Suprapubic skin (tissue), 3 donors: Measurements from ENCODE around the gene EYA2.

Experiments used
- EP300 ChIP-seq: sonication (generic); formaldehyde crosslinking; IDR thresholded peaks from one replicate; pipeline ENCODE4 v1.6.1; 2017; ENCODE audit warnings: antibody characterized with exemption
- TF ChIP-seq, protein P1 (sequence below), 2 donors: fragments of 200-600 bp in 1 of 2; fragments of 450-650 bp in 1 of 2; sonication (generic) in 1 of 2; IDR thresholded peaks; one replicate each; pipeline ENCODE4 v1.5.1; 2016 to 2019; ENCODE audit warnings: antibody characterized with exemption in 2 of 2, mild to moderate bottlenecking in 1 of 2, moderate library complexity in 1 of 2

DNA sequence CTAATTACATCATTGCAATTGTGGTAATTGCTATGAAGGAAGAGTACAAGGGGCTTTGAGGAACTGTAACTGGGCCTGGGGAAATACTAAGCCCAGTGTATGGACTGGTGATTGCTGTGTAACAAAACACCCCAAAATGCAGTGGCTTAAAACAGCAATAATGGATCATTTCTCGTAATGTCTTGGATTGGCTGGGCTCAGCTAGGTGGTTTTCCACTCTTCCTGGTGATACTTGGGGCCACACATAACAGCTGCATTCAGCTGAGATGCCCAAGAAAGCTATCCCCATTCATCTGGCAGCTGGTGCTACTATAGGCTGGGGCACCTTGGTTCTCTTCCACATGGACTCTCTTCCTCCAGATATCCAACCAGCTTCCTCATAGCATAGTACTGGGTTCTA is 150.3 kb downstream of the EYA2 start:
- TF ChIP-seq EP300 = no peak
- TF ChIP-seq, protein P1, sequence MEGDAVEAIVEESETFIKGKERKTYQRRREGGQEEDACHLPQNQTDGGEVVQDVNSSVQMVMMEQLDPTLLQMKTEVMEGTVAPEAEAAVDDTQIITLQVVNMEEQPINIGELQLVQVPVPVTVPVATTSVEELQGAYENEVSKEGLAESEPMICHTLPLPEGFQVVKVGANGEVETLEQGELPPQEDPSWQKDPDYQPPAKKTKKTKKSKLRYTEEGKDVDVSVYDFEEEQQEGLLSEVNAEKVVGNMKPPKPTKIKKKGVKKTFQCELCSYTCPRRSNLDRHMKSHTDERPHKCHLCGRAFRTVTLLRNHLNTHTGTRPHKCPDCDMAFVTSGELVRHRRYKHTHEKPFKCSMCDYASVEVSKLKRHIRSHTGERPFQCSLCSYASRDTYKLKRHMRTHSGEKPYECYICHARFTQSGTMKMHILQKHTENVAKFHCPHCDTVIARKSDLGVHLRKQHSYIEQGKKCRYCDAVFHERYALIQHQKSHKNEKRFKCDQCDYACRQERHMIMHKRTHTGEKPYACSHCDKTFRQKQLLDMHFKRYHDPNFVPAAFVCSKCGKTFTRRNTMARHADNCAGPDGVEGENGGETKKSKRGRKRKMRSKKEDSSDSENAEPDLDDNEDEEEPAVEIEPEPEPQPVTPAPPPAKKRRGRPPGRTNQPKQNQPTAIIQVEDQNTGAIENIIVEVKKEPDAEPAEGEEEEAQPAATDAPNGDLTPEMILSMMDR (IDR thresholded peaks at IDR 0.05) = no peak
